ENCODE measurements around the gene GATAD2B. TPM values are rescaled to one million over a fixed set of nuclear protein-coding genes. Genes with fewer than 3 reads are reported as not detected.
A peak's percentile ranks its signal among the peaks of the same experiment; 100 is the strongest.

Gene GATAD2B
- total and polyA plus RNA-seq, 2 experiments from 2014 or later: 5.4 to 11.7 TPM

DNA sequence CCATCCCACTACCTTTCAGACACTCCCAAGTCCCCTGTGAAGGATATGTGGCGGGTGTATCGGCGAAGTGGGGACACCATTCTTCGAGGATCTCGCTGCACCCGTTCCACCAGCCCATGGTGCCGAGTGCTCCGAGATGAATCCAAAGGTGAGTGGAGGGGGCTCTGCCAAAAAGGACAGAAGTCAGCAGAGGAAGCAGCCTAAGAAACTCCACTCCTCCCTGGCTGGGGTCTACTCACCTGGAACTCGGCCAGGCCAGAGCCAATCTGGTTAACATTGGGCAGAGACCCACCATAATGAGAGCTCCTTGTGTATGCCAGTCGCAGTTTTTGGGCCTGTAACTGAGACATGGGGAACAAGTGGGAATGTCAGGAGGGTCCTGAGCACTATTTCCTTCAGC is 32.1 kb upstream of the GATAD2B start:
- Histone ChIP-seq H3K4me1 (ENCODE audit: insufficient read depth) (peaks cover 19% of the 10 kb centered on the region), H3K79me2 (peaks cover 55% of the 10 kb centered on the region), H3K27me3 (no peaks in the 10 kb centered on the region), H3K27ac (peak overlapping the region; percentile 33), H3K9me3 (ENCODE audit: low read depth) (no peaks in the 10 kb centered on the region), H2AFZ (no peak overlapping the region), H3K36me3 (replicated peaks; ENCODE audit: insufficient read depth, low read depth) (no peaks in the 10 kb centered on the region), H3K4me2 (peak overlapping the region; percentile 12), H3K9me2 (replicated peaks; ENCODE audit: insufficient read depth) (no peaks in the 10 kb centered on the region), H4K20me1 (ENCODE audit: insufficient read depth, poor library complexity, severe bottlenecking) (peaks cover 40% of the 10 kb centered on the region), H3K4me3 (no peak overlapping the region)
- TF ChIP-seq EZH2 (IDR thresholded peaks at IDR 0.05; ENCODE audit: borderline replicate concordance) (no peak), EZH2phosphoT487 (IDR thresholded peaks at IDR 0.05; ENCODE audit: low read depth, severe bottlenecking, unreplicated experiment) (no peak)
- TF ChIP-seq, protein P1, sequence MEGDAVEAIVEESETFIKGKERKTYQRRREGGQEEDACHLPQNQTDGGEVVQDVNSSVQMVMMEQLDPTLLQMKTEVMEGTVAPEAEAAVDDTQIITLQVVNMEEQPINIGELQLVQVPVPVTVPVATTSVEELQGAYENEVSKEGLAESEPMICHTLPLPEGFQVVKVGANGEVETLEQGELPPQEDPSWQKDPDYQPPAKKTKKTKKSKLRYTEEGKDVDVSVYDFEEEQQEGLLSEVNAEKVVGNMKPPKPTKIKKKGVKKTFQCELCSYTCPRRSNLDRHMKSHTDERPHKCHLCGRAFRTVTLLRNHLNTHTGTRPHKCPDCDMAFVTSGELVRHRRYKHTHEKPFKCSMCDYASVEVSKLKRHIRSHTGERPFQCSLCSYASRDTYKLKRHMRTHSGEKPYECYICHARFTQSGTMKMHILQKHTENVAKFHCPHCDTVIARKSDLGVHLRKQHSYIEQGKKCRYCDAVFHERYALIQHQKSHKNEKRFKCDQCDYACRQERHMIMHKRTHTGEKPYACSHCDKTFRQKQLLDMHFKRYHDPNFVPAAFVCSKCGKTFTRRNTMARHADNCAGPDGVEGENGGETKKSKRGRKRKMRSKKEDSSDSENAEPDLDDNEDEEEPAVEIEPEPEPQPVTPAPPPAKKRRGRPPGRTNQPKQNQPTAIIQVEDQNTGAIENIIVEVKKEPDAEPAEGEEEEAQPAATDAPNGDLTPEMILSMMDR (IDR thresholded peaks at IDR 0.05; ENCODE audit: poor library complexity): no peak
- DNase-seq (ENCODE audit: low spot score): no peak
- 97% methylated on average over 10 of the region's 10 CpGs for WGBS (ENCODE audit: low lambda C conversion rate, missing lambda C conversion rate)

DNA sequence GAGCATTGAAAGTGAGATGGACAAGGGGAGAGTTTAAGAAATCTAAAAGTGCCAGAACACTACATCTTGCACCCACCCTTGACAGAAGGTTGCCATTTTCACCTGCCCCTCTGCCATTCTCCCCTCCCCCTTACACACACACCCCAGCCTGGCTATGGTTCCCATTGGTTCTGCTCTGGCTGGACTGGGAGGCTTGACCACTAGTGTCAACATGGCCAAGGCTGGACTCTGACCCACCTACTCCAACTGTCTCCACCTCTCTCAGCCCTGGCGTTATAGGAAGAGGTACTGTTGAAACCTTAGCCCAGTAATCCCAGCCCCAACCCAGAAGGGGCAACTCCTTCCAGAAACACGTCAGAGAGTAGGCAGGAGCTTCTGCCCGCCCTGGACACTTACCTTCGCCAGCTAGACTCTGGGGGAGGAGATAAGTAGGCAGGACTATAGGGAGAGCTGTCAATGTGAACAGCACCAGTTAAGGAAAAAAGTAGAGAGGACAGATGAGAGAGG is 31.1 kb upstream of the GATAD2B start:
- Histone ChIP-seq H3K27ac (peak overlapping the region; percentile 33), H3K79me2 (peaks cover 55% of the 10 kb centered on the region), H3K36me3 (replicated peaks; ENCODE audit: insufficient read depth, low read depth) (no peaks in the 10 kb centered on the region), H2AFZ (no peak overlapping the region), H3K9me2 (replicated peaks; ENCODE audit: insufficient read depth) (no peaks in the 10 kb centered on the region), H3K27me3 (no peaks in the 10 kb centered on the region), H3K4me3 (no peak overlapping the region), H3K9me3 (ENCODE audit: low read depth) (no peaks in the 10 kb centered on the region), H4K20me1 (ENCODE audit: insufficient read depth, poor library complexity, severe bottlenecking) (peaks cover 40% of the 10 kb centered on the region), H3K4me2 (peak overlapping the region; percentile 12), H3K4me1 (ENCODE audit: insufficient read depth) (peaks cover 15% of the 10 kb centered on the region)
- TF ChIP-seq, protein P1 (IDR thresholded peaks at IDR 0.05; ENCODE audit: poor library complexity): no peak
- TF ChIP-seq EZH2phosphoT487 (IDR thresholded peaks at IDR 0.05; ENCODE audit: low read depth, severe bottlenecking, unreplicated experiment): no peak
- no peak for TF ChIP-seq EZH2 (IDR thresholded peaks at IDR 0.05; ENCODE audit: borderline replicate concordance)
- peak; percentile 62 for DNase-seq (ENCODE audit: low spot score)
- WGBS (ENCODE audit: low lambda C conversion rate, missing lambda C conversion rate): 66% methylated on average over 4 of the region's 4 CpGs

DNA sequence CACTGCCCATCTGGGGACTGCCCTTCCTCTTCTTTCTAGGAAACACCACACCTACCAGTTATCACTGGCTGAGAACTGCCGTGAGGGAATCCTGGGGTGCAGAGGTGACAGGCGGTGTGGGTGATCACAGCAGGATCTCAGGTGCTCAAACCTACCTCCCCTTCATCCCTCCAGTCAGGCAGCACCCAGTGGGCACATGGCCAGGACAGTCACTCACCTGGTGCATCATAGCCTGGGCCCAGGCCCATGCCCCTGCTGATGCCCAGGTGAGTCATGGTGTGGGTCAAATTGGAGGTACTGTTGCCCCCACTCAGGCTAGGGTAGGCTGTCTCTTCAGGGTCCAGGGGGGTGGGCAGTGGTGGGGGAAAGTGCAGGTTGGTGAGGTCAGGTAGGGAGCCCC is 29.0 kb upstream of the GATAD2B start:
- Histone ChIP-seq H3K79me2 (peaks cover 43% of the 10 kb centered on the region), H3K9me2 (replicated peaks; ENCODE audit: insufficient read depth) (no peaks in the 10 kb centered on the region), H3K9me3 (ENCODE audit: low read depth) (no peaks in the 10 kb centered on the region), H3K4me2 (no peak overlapping the region), H3K4me1 (ENCODE audit: insufficient read depth) (peaks cover 10% of the 10 kb centered on the region), H3K4me3 (no peak overlapping the region), H4K20me1 (ENCODE audit: insufficient read depth, poor library complexity, severe bottlenecking) (peaks cover 29% of the 10 kb centered on the region), H3K27ac (no peak overlapping the region), H3K27me3 (no peaks in the 10 kb centered on the region), H2AFZ (no peak overlapping the region), H3K36me3 (replicated peaks; ENCODE audit: insufficient read depth, low read depth) (no peaks in the 10 kb centered on the region)
- no peak for TF ChIP-seq EZH2 (IDR thresholded peaks at IDR 0.05; ENCODE audit: borderline replicate concordance)
- TF ChIP-seq, protein P1 (IDR thresholded peaks at IDR 0.05; ENCODE audit: poor library complexity): no peak
- TF ChIP-seq EZH2phosphoT487 (IDR thresholded peaks at IDR 0.05; ENCODE audit: low read depth, severe bottlenecking, unreplicated experiment): no peak
- 98% methylated on average over 2 of the region's 2 CpGs for WGBS (ENCODE audit: low lambda C conversion rate, missing lambda C conversion rate)
- no peak for DNase-seq (ENCODE audit: low spot score)

All from hepatocyte (in vitro differentiated cells).